PC-3 (cell line): ENCODE measurements around the gene CLDN2. TPM values are rescaled to one million over a fixed set of nuclear protein-coding genes. Genes with fewer than 3 reads are reported as not detected.

ENCODE experiments used
- ATAC-seq: fragments of 200-7000 bp; cut with Tn5 transposase; 2 replicates; pipeline ENCODE4 v1.9.1; 2020; ENCODE audit warnings: mild to moderate bottlenecking, moderate library complexity
- BruUV-seq: library from RNA; stranded (reverse); fragments of 400-500 nt; replicated peaks from 2 replicates; lab custom pipeline; 2021; lab: Mats Ljungman, UMichigan
- CTCF ChIA-PET: fragments of 300-600 bp; sonication (Branson Sonifier 250); formaldehyde crosslinking; loops from one replicate; lab custom pipeline; 2022; ENCODE audit warnings: antibody characterized with exemption; lab: Charles Lee
- POLR2A ChIA-PET: fragments of 300-600 bp; sonication (Branson Sonifier 250); formaldehyde crosslinking; loops from one replicate; lab custom pipeline; 2022; ENCODE audit warnings: antibody characterized with exemption; ENCODE audit not compliant: unreplicated experiment; lab: Charles Lee
- DNase-seq: peaks from one replicate; pipeline ENCODE4 v3.0.0-alpha.2; 2015
- H2AFZ ChIP-seq: fragments of 300-600 bp; sonication (generic); 2 replicates; pipeline ENCODE4 v1.6.0; 2016; ENCODE audit warnings: antibody characterized with exemption, low read length
- H3F3A ChIP-seq: fragments of 300-600 bp; sonication (generic); one replicate; pipeline ENCODE4 v1.6.0; 2017; ENCODE audit warnings: antibody characterized with exemption, low read length, control low read depth, mild to moderate bottlenecking; ENCODE audit not compliant: unreplicated experiment
- H3K27ac ChIP-seq: fragments of 300-600 bp; sonication (generic); 2 replicates; pipeline ENCODE4 v1.5.1; 2016; ENCODE audit warnings: mild to moderate bottlenecking, low read length
- H3K27me3 ChIP-seq: fragments of 300-600 bp; sonication (generic); 2 replicates; pipeline ENCODE4 v1.6.1; 2016; ENCODE audit warnings: low read length, mixed read lengths
- H3K36me3 ChIP-seq: fragments of 300-600 bp; sonication (generic); 2 replicates; pipeline ENCODE4 v1.6.1; 2016; ENCODE audit warnings: low read depth, mixed run types, low read length, mixed read lengths
- H3K4me1 ChIP-seq: fragments of 300-600 bp; sonication (generic); 2 replicates; pipeline ENCODE4 v1.5.1; 2016; ENCODE audit warnings: low read length; ENCODE audit not compliant: insufficient read depth
- H3K4me2 ChIP-seq: fragments of 300-600 bp; sonication (generic); 2 replicates; pipeline ENCODE4 v1.6.0; 2016; ENCODE audit warnings: low read length
- H3K4me3 ChIP-seq: fragments of 300-600 bp; sonication (generic); 2 replicates; pipeline ENCODE4 v1.5.1; 2016; ENCODE audit warnings: mild to moderate bottlenecking, low read length, mixed read lengths
- H3K79me2 ChIP-seq: fragments of 300-600 bp; sonication (generic); 2 replicates; pipeline ENCODE4 v1.6.1; 2017; ENCODE audit warnings: low read length, mixed read lengths
- H3K9ac ChIP-seq: fragments of 300-600 bp; sonication (generic); 2 replicates; pipeline ENCODE4 v1.6.0; 2016; ENCODE audit warnings: mild to moderate bottlenecking, low read length
- H3K9me2 ChIP-seq: fragments of 300-600 bp; sonication (generic); replicated peaks from 2 replicates; pipeline ENCODE4 v1.6.1; 2016; ENCODE audit warnings: mixed run types, low read length, mixed read lengths
- H3K9me3 ChIP-seq: fragments of 300-600 bp; sonication (generic); 2 replicates; pipeline ENCODE4 v1.6.1; 2016; ENCODE audit warnings: low read length, mixed read lengths
- H4K20me1 ChIP-seq: fragments of 300-600 bp; sonication (generic); 2 replicates; pipeline ENCODE4 v1.6.1; 2016; ENCODE audit warnings: low read length, mixed read lengths
- EZH2 ChIP-seq: fragments of 300-600 bp; sonication (generic); IDR thresholded peaks from one replicate; pipeline ENCODE4 v1.6.1; 2017; ENCODE audit warnings: antibody characterized with exemption, mild to moderate bottlenecking, low read length; ENCODE audit not compliant: unreplicated experiment
- EZH2phosphoT487 ChIP-seq: fragments of 300-600 bp; sonication (generic); IDR thresholded peaks from 2 replicates; pipeline ENCODE4 v1.6.1; 2018; ENCODE audit warnings: mild to moderate bottlenecking, antibody characterized with exemption, low read length, borderline replicate concordance
- intact Hi-C: fragments of 100-400 bp; cut with micrococcal nuclease; formaldehyde crosslinking; loops from 2 replicates; pipeline ENCODE4 v1.9.0; 2023
- total RNA-seq: library from RNA; depleted of rRNA; stranded (reverse); fragments of >200 nt; gene quantifications from 2 replicates; pipeline ENCODE4 v1.2.3, GENCODE V29; 2014
- TF ChIP-seq, protein P1 (sequence below): fragments of 300-600 bp; sonication (generic); conservative IDR thresholded peaks from 2 replicates; pipeline ENCODE4 v1.5.1; 2017; ENCODE audit warnings: antibody characterized with exemption, low read depth, mild to moderate bottlenecking, low read length

The CLDN2 gene
- total RNA-seq, 1 experiment from 2014 or later, result not detected

GRCh38 chrX:106903291-106903824 is 16.8 kb upstream of the CLDN2 start, which contains the start of gene RIPPLY1:
Gene RIPPLY1, minus strand, starts transcription at chrX:106903341. Its CDS starts 54 bp downstream, at chrX:106903287.
- no peak within 1 kb of the TSS for H3K4me2 ChIP-seq
- no peak within 1 kb of the TSS for H2AFZ ChIP-seq
- no peak within 1 kb of the TSS for H3K27ac ChIP-seq
- H3K9ac ChIP-seq, result no peak within 1 kb of the TSS
- DNase-seq (no peak), ATAC-seq (no peak)
- no peaks in the 10 kb centered on the region for H3K9me3 ChIP-seq
- no peaks in the 10 kb centered on the region for H4K20me1 ChIP-seq
- H3K4me1 ChIP-seq, result peaks cover 12% of the 10 kb centered on the region; the same call in 1 of the 2 replicates
- H3F3A ChIP-seq, result no peaks in the 10 kb centered on the region
- H3K4me3 ChIP-seq, result no peak within 1 kb of the TSS
- POLR2A ChIA-PET, result no interaction called here
- H3K9me2 ChIP-seq, result no peaks in the 10 kb centered on the region
- TF ChIP-seq EZH2 (no peak), EZH2phosphoT487 (no peak)
- TF ChIP-seq, protein P1, sequence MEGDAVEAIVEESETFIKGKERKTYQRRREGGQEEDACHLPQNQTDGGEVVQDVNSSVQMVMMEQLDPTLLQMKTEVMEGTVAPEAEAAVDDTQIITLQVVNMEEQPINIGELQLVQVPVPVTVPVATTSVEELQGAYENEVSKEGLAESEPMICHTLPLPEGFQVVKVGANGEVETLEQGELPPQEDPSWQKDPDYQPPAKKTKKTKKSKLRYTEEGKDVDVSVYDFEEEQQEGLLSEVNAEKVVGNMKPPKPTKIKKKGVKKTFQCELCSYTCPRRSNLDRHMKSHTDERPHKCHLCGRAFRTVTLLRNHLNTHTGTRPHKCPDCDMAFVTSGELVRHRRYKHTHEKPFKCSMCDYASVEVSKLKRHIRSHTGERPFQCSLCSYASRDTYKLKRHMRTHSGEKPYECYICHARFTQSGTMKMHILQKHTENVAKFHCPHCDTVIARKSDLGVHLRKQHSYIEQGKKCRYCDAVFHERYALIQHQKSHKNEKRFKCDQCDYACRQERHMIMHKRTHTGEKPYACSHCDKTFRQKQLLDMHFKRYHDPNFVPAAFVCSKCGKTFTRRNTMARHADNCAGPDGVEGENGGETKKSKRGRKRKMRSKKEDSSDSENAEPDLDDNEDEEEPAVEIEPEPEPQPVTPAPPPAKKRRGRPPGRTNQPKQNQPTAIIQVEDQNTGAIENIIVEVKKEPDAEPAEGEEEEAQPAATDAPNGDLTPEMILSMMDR, result no peak
- H3K79me2 ChIP-seq, result no peaks in the 10 kb centered on the region
- no TSS peak for BruUV-seq
- intact Hi-C loops, result no loop called here
- no peaks in the 10 kb centered on the region for H3K36me3 ChIP-seq
- no peaks in the 10 kb centered on the region for H3K27me3 ChIP-seq
- CTCF ChIA-PET, result no interaction called here

DNA sequence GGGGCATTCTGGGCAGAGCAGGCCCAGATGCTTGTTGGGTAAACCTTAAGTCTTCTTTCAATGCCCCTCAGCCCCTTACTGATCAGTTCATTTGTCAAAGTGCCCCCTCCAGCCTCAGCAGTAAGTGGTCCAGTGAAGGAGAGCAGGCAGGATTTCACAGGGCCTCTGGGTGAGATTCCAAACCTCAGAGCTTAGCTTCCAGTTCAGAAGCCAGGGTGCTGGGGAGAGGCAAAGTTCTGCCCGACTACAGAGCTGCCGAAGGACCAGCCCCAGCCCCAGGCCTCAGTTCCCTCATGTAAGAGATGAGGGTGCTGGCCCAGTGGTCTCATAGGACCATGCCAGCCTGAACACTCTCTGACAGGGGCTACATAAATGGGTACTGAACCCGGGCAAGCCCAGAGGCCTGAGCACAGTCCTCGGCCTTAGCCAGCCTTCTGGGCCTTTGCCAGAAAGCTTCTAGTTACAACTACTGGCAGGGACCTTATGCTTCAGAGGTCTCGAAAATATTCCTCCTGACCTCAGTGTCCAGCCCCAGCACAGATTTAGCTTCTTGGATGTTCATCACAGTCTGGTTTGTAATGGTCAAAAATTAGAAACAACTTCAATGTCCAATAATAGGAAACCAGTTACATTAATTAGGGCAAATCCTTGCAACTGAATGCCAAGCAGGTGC is 16.2 kb upstream of the CLDN2 start:
- no peaks in the 10 kb centered on the region for H3K9me3 ChIP-seq
- no peaks in the 10 kb centered on the region for H3K36me3 ChIP-seq
- H3K4me2 ChIP-seq, result no peak overlapping the region
- H3K79me2 ChIP-seq, result no peaks in the 10 kb centered on the region
- BruUV-seq, result no TSS peak
- H3K9me2 ChIP-seq, result no peaks in the 10 kb centered on the region
- no peak overlapping the region for H3K27ac ChIP-seq
- DNase-seq (no peak), ATAC-seq (no peak)
- H2AFZ ChIP-seq, result no peak overlapping the region
- TF ChIP-seq EZH2 (no peak), EZH2phosphoT487 (no peak)
- TF ChIP-seq, protein P1, result no peak
- no peaks in the 10 kb centered on the region for H4K20me1 ChIP-seq
- no peak overlapping the region for H3K9ac ChIP-seq
- H3K4me1 ChIP-seq, result peaks cover 7% of the 10 kb centered on the region; the same call in 1 of the 2 replicates
- no peaks in the 10 kb centered on the region for H3F3A ChIP-seq
- intact Hi-C loops, result no loop called here
- no peak overlapping the region for H3K4me3 ChIP-seq
- H3K27me3 ChIP-seq, result no peaks in the 10 kb centered on the region
- CTCF ChIA-PET, result no interaction called here
- POLR2A ChIA-PET, result no interaction called here

GRCh38 chrX:106905064-106905708 is 15.0 kb upstream of the CLDN2 start:
- H3K4me3 ChIP-seq, result no peak overlapping the region
- no peaks in the 10 kb centered on the region for H3K9me3 ChIP-seq
- CTCF ChIA-PET, result interaction anchor here (0.5 kb wide), 1 partner anchor 170 kb away, joined by 3 read pairs; no protein-coding TSS in a partner anchor
- no peaks in the 10 kb centered on the region for H3K27me3 ChIP-seq
- no peak for DNase-seq
- 0 out of 2 replicates have a peak, but pooled peaks have one; percentile 22 for ATAC-seq
- no peak overlapping the region for H3K4me2 ChIP-seq
- H3K36me3 ChIP-seq, result no peaks in the 10 kb centered on the region
- no peak overlapping the region for H2AFZ ChIP-seq
- H3F3A ChIP-seq, result no peaks in the 10 kb centered on the region
- no TSS peak for BruUV-seq
- H3K9me2 ChIP-seq, result no peaks in the 10 kb centered on the region
- intact Hi-C loops, result no loop called here
- TF ChIP-seq, protein P1, result no peak
- TF ChIP-seq EZH2 (no peak), EZH2phosphoT487 (no peak)
- H3K79me2 ChIP-seq, result no peaks in the 10 kb centered on the region
- no peak overlapping the region for H3K9ac ChIP-seq
- H4K20me1 ChIP-seq, result no peaks in the 10 kb centered on the region
- no peak overlapping the region for H3K27ac ChIP-seq
- H3K4me1 ChIP-seq, result no peaks in the 10 kb centered on the region
- POLR2A ChIA-PET, result no interaction called here
